A673 (cell line): ENCODE results near the gene ARID3C.

Experiments used
- CTCF ChIP-seq: fragments of 300-800, 200-600 bp; sonication (generic); conservative IDR thresholded peaks from 2 replicates; pipeline ENCODE4 v1.5.1; 2017; ENCODE audit warnings: low read depth, mild to moderate bottlenecking, antibody characterized with exemption, low read length, moderate library complexity, mixed read lengths
- EZH2 ChIP-seq: fragments of 200-600 bp; sonication (generic); IDR thresholded peaks from 2 replicates; pipeline ENCODE4 v1.6.1; 2017; ENCODE audit warnings: borderline replicate concordance, low read depth, mild to moderate bottlenecking, mixed read lengths, antibody characterized with exemption, low read length; ENCODE audit not compliant: poor library complexity, severe bottlenecking

GRCh38 chr9:34651876-34652601 is 23.2 kb upstream of the ARID3C start, which contains the start of gene IL11RA:
- no peak for TF ChIP-seq CTCF
- TF ChIP-seq EZH2 = no peak
